HEK293T (cell line): Measurements from ENCODE around the gene FBLIM1.

Experiments used
- CTCF ChIA-PET: fragments of 350-600 bp; formaldehyde crosslinking; extraction: SDS; loops from one replicate; lab custom pipeline; 2021; ENCODE audit warnings: antibody characterized with exemption, inconsistent platforms; lab: Yijun Ruan, JAX
- POLR2A ChIA-PET: fragments of 350-600 bp; formaldehyde crosslinking; extraction: SDS; loops from one replicate; lab custom pipeline; 2020; ENCODE audit warnings: antibody characterized with exemption, inconsistent platforms; lab: Yijun Ruan, JAX
- DNase-seq: peaks from one replicate; pipeline ENCODE4 v3.0.0; 2012; ENCODE audit warnings: mixed read lengths; ENCODE audit errors: extremely low spot score
- ARNT ChIP-seq: fragments of 450-650 bp; IDR thresholded peaks from 2 replicates; pipeline ENCODE4 v1.6.1; 2017; ENCODE audit warnings: mild to moderate bottlenecking
- BHLHE40 ChIP-seq: fragments of 450-650 bp; IDR thresholded peaks from 2 replicates; pipeline ENCODE4 v1.6.1; 2016; ENCODE audit warnings: mild to moderate bottlenecking, moderate library complexity, borderline replicate concordance
- CTBP1 ChIP-seq: fragments of 450-650 bp; IDR thresholded peaks from 2 replicates; pipeline ENCODE4 v1.6.1; 2016; ENCODE audit warnings: borderline replicate concordance
- ELF4 ChIP-seq: fragments of 450-650 bp; IDR thresholded peaks from 2 replicates; pipeline ENCODE4 v1.6.1; 2017; ENCODE audit warnings: antibody characterized with exemption
- FOXA1 ChIP-seq: fragments of 450-650 bp; IDR thresholded peaks from 2 replicates; pipeline ENCODE4 v1.6.1; 2016; ENCODE audit warnings: mild to moderate bottlenecking
- FOXK2 ChIP-seq: fragments of 450-650 bp; IDR thresholded peaks from 2 replicates; pipeline ENCODE4 v1.6.1; 2016; ENCODE audit warnings: mild to moderate bottlenecking
- FOXM1 ChIP-seq: fragments of 450-650 bp; IDR thresholded peaks from 2 replicates; pipeline ENCODE4 v1.6.1; 2017; ENCODE audit warnings: mild to moderate bottlenecking, borderline replicate concordance
- HDGF ChIP-seq: fragments of 450-650 bp; IDR thresholded peaks from 2 replicates; pipeline ENCODE4 v1.6.1; 2017; ENCODE audit warnings: antibody characterized with exemption, borderline replicate concordance
- L3MBTL2 ChIP-seq: fragments of 450-650 bp; conservative IDR thresholded peaks from 2 replicates; pipeline ENCODE4 v1.6.1; 2016; ENCODE audit warnings: mild to moderate bottlenecking
- LEF1 ChIP-seq: fragments of 450-650 bp; IDR thresholded peaks from 2 replicates; pipeline ENCODE4 v1.6.1; 2017; ENCODE audit warnings: mild to moderate bottlenecking, borderline replicate concordance
- NFRKB ChIP-seq: fragments of 450-650 bp; IDR thresholded peaks from 2 replicates; pipeline ENCODE4 v1.6.1; 2016; ENCODE audit warnings: mild to moderate bottlenecking, moderate library complexity
- SP1 ChIP-seq: fragments of 450-650 bp; IDR thresholded peaks from 2 replicates; pipeline ENCODE4 v1.6.1; 2017
- SUZ12 ChIP-seq: fragments of 450-650 bp; IDR thresholded peaks from 2 replicates; pipeline ENCODE4 v1.6.1; 2016; ENCODE audit warnings: mild to moderate bottlenecking
- TARDBP ChIP-seq: fragments of 450-650 bp; IDR thresholded peaks from 2 replicates; pipeline ENCODE4 v1.6.1; 2016
- ZNF384 ChIP-seq: fragments of 450-650 bp; IDR thresholded peaks from 2 replicates; pipeline ENCODE4 v1.6.1; 2016
- TF ChIP-seq, protein P1 (sequence below): fragments of 450-650 bp; IDR thresholded peaks from 2 replicates; pipeline ENCODE4 v1.6.1; 2016

FBLIM1 gene

DNA sequence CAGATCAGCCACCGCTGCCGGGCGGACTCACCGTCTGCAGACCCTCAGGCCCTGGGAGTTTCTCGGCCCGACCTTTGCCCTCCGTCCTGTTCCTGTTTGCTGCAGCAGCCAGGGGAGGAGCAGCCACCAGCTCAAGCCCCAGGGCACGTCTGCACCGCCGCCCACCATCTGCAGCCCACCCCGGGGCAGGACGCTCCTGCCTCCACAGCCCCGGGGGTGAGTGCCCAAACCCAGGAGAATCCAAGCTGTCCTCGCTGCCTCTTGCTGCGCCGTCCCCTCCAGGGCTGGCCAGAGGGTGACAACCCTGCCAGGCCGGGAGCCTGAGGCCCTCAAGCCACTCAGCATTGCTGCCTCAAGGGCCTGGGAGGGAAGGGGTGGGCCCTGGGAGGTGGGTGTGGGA, 23.7 kb upstream of the FBLIM1 start:
- DNase-seq, result no peak
- ChIA-PET CTCF (no interaction called here), POLR2A (no interaction called here)
- TF ChIP-seq L3MBTL2 (no peak), SUZ12 (no peak), FOXM1 (no peak), BHLHE40 (no peak), FOXK2 (no peak), HDGF (no peak), CTBP1 (no peak)

DNA sequence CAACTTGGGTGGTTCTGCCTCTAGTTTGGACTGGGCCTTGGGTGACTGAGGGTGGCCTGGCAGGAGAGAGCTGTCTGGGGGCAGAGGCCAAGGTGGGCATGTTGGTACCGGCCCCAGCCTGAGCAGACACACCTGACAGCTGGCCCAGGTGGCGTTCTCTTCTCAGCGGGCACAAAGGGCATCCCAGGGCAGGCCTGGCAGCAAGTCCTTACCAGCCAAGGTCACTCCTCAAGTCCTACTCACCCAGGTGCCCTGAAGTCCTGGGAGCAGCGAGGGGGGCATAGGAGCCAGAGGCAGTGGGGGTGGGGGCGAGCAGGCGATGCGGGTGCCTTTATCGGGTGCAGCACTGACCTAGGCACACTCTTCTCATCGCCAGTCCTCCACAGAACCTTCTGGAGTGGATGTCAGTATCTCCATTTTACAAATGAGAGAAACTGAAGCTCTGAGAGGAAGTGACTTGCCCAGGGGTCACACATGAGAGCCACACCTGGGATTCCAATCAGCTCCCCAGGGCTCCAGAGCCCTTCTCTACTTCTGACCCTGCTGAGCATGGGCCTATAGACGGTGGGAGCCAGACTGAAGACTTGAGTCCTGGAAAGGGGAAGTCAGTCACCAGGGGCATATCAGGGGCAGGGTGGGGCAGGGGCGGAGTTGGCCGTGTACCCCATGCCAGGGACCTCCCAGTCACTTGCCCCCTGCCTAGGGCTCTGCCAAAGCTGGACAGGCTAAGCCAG, 23.1 kb upstream of the FBLIM1 start:
- ChIA-PET POLR2A (no interaction called here), CTCF (no interaction called here)
- no peak for DNase-seq
- no peak for TF ChIP-seq ARNT
- no peak for TF ChIP-seq SP1
- no peak for TF ChIP-seq TARDBP
- no peak for TF ChIP-seq FOXK2

DNA sequence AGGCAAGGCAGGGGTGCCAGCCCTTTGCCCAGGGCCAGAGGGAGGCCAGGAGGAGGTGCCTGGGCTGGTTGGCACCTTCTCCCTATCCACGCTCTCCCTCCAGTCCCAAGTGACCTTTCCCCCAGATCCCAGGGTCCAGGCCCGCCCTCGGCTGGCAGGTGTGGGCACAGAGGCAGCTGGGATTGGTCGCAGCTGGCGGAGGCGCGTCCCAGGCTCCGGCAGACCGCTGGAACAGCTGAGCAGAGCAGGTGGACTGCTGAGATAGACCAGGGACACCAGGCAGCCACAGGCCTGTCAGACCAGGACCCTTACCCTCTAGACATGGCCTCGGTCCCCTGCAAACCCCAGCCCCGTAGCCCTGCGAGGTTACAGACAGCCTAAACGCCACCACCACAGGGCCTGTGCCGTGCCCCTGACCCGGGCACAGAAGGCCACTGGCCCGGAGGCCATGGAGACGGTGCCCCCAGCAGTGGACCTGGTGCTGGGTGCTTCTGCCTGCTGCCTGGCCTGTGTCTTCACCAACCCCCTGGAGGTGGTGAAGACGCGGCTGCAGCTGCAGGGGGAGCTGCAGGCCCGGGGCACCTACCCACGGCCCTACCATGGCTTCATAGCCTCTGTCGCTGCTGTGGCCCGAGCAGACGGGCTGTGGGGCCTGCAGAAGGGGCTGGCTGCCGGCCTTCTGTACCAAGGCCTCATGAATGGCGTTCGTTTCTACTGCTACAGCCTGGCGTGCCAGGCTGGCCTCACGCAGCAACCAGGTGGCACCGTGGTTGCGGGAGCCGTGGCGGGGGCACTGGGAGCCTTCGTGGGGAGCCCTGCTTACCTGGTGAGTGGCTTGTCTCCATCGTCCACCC, 22.3 kb upstream of the FBLIM1 start, which contains the start of gene SLC25A34:
TSS of gene SLC25A34 (plus strand) at position 221 of the 854 bp plus-strand sequence. CDS start at position 449, 228 bp downstream.
- ChIA-PET CTCF (interaction anchor here (0.7 kb wide), 1 partner anchor 15 kb away, joined by 4 read pairs; no protein-coding TSS in a partner anchor), POLR2A (no interaction called here)
- DNase-seq, result no peak
- no peak for TF ChIP-seq FOXK2
- no peak for TF ChIP-seq HDGF
- no peak for TF ChIP-seq LEF1
- TF ChIP-seq ZNF384, result no peak
- no peak for TF ChIP-seq NFRKB
- no peak for TF ChIP-seq SP1
- TF ChIP-seq, protein P1, sequence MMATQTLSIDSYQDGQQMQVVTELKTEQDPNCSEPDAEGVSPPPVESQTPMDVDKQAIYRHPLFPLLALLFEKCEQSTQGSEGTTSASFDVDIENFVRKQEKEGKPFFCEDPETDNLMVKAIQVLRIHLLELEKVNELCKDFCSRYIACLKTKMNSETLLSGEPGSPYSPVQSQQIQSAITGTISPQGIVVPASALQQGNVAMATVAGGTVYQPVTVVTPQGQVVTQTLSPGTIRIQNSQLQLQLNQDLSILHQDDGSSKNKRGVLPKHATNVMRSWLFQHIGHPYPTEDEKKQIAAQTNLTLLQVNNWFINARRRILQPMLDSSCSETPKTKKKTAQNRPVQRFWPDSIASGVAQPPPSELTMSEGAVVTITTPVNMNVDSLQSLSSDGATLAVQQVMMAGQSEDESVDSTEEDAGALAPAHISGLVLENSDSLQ, result no peak

DNA sequence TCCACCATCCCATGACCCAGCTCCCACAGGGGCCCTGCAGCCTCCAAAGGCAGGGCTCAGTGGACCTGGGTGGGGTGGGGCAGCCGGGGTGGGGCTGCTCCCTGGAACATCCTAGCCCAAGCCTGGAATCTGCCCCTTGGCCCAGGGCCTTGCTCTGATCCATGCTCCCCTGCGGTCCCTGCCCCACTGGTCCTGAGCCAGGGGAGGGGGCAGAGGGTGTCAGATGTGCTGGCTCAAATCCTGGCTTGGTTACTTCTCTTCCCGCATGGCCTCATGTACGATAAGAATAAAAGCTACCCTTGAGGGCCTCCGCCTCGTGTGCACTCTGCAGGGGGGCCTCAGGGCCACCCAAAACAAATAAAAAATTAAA, 21.7 kb upstream of the FBLIM1 start:
- DNase-seq, result no peak
- CTCF ChIA-PET, result interaction anchor here (0.7 to 0.8 kb wide), 2 partner anchors 15 to 20 kb away, joined by 3 to 4 read pairs; no protein-coding TSS in a partner anchor
- POLR2A ChIA-PET, result interaction anchor here (0.9 kb wide), 1 partner anchor 134 kb away, joined by 4 read pairs; no protein-coding TSS in a partner anchor
- TF ChIP-seq ARNT (no peak), CTBP1 (no peak), SP1 (no peak), L3MBTL2 (no peak), FOXM1 (no peak), ELF4 (no peak), FOXK2 (no peak), BHLHE40 (no peak), TARDBP (no peak), LEF1 (no peak), NFRKB (no peak), HDGF (no peak), ZNF384 (no peak), SUZ12 (no peak), FOXA1 (no peak)
- TF ChIP-seq, protein P1, result no peak

DNA sequence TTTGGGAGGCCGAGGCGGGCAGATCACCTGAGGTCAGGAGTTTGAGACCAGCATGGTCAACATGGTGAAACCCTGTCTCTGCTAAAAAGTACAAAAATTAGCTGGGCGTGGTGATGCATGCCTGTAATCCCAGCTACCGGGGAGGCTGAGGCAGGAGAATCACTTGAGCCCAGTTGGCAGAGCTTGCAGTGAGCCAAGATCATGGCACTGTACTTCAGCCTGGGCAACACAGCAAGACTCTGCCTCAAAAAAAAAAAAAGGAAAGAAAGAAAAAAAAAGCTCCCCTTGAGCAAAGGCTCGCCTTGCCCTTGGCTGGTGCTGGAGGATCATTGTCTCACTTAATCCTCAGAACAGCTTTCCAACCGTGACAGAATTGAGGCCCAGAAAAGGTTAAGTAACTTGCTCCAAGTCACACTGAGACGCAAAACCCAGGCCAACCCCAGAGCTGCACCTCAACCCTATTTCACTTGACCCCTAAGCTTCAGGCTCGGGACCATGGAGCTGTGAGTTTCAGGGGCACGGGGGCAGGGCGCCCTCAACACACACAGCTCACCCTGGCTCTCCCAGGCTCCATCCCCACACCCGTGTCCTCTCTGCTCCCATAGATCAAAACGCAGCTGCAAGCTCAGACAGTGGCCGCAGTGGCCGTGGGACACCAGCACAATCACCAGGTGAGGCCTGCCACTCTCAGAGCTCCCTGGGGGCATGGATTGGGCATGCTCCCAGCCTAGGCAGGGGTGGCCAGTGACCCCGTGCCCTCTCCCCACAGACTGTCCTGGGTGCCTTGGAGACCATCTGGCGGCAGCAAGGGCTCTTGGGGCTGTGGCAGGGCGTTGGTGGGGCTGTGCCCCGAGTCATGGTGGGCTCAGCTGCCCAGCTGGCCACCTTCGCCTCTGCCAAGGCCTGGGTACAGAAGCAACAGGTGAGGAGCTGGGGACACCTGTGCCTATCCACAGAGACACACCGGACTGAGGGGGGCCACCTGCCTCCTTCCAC, 21.0 kb upstream of the FBLIM1 start:
- CTCF ChIA-PET, result interaction anchor here (0.7 to 0.8 kb wide), 3 partner anchors 16 to 141 kb away, joined by 3 to 4 read pairs (median 3); no protein-coding TSS in a partner anchor
- DNase-seq, result no peak
- TF ChIP-seq FOXA1 (no peak), LEF1 (no peak), CTBP1 (no peak), NFRKB (no peak), TARDBP (no peak), BHLHE40 (no peak), FOXM1 (no peak), SP1 (no peak), ARNT (no peak), L3MBTL2 (no peak), ZNF384 (no peak), ELF4 (no peak), FOXK2 (no peak), SUZ12 (no peak), HDGF (no peak)
- TF ChIP-seq, protein P1, result no peak
- POLR2A ChIA-PET, result interaction anchor here (0.9 kb wide), 1 partner anchor 134 kb away, joined by 4 read pairs; no protein-coding TSS in a partner anchor
